GM18909 (cell line): ENCODE data around the gene MGME1.

Experiments used
- ATAC-seq: cut with Tn5 transposase; IDR thresholded peaks from one replicate; pipeline ENCODE4 v1.9.1; 2021; ENCODE audit warnings: mild to moderate bottlenecking; ENCODE audit not compliant: unreplicated experiment, poor library complexity

Gene MGME1

GRCh38 chr20:17940224-17940971 is 28.4 kb upstream of the MGME1 start:
- ATAC-seq = no peak

GRCh38 chr20:17941087-17941825 is 27.6 kb upstream of the MGME1 start:
- no peak for ATAC-seq

GRCh38 chr20:17941826-17942196 is 27.0 kb upstream of the MGME1 start:
- no peak for ATAC-seq

GRCh38 chr20:17943343-17943742 is 25.5 kb upstream of the MGME1 start:
- peak; percentile 67 for ATAC-seq

- ATAC-seq = no peak
Measured at GRCh38 chr20:17944854-17945474, 23.9 kb upstream of the MGME1 start.

GRCh38 chr20:17946040-17946439 is 22.8 kb upstream of the MGME1 start:
- no peak for ATAC-seq

GRCh38 chr20:17946572-17947473 is 22.0 kb upstream of the MGME1 start:
- ATAC-seq = no peak

GRCh38 chr20:17947474-17947815 is 21.4 kb upstream of the MGME1 start:
- ATAC-seq = no peak

GRCh38 chr20:17948442-17948841 is 20.4 kb upstream of the MGME1 start:
- no peak for ATAC-seq

- no peak for ATAC-seq
Measured at GRCh38 chr20:17949899-17950298, 18.9 kb upstream of the MGME1 start.

- no peak for ATAC-seq
Measured at GRCh38 chr20:17950670-17951069, 18.1 kb upstream of the MGME1 start.

- ATAC-seq = no peak
Measured at GRCh38 chr20:17951323-17951722, 17.5 kb upstream of the MGME1 start.

- no peak for ATAC-seq
Measured at GRCh38 chr20:17952692-17953684, 15.8 kb upstream of the MGME1 start.

- ATAC-seq = no peak
Measured at GRCh38 chr20:17953935-17954334, 14.9 kb upstream of the MGME1 start.

GRCh38 chr20:17955302-17955701 is 13.5 kb upstream of the MGME1 start:
- no peak for ATAC-seq

- ATAC-seq = no peak
Measured at GRCh38 chr20:17956099-17956685, 12.6 kb upstream of the MGME1 start.

- no peak for ATAC-seq
Measured at GRCh38 chr20:17957505-17958363, 11.1 kb upstream of the MGME1 start.
